ENCODE results near the gene ATG4D.
A peak's percentile ranks its signal among the peaks of the same experiment; 100 is the strongest.

ATG4D gene

GRCh38 chr19:10582091-10582490 lies 38.4 kb downstream of the ATG4D start:
- DNase-seq, result no peak

GRCh38 chr19:10583036-10583776 lies 39.5 kb downstream of the ATG4D start:
- no peak for DNase-seq

- DNase-seq, result no peak
These were observed 42.7 kb downstream of the ATG4D start for GRCh38 chr19:10586396-10586795.

- peak; percentile 88 for DNase-seq
These were observed 43.5 kb downstream of the ATG4D start, which contains the start of gene AP1M2 for GRCh38 chr19:10587022-10587838. TSS of gene AP1M2 (minus strand) at chr19:10587312. CDS start at chr19:10587231, 81 bp downstream.

GRCh38 chr19:10587839-10588150 lies 44.1 kb downstream of the ATG4D start:
- no peak for DNase-seq

GRCh38 chr19:10593148-10593547 lies 49.4 kb downstream of the ATG4D start:
- no peak for DNase-seq

GRCh38 chr19:10593820-10594637 lies 50.3 kb downstream of the ATG4D start:
- no peak for DNase-seq

- DNase-seq, result no peak
These were observed 56.4 kb downstream of the ATG4D start for GRCh38 chr19:10600149-10600548.

- DNase-seq, result no peak
These were observed 58.3 kb downstream of the ATG4D start for GRCh38 chr19:10601999-10602329.

GRCh38 chr19:10602330-10603083 lies 58.8 kb downstream of the ATG4D start:
- peak; percentile 86 for DNase-seq
